NCI-H2227 treated with DMSO at 0.1 percent for 48 hours (cell line): Measurements from ENCODE around the gene NDST1.

ENCODE experiments used
- DNase-seq: peaks from one replicate; lab custom pipeline; 2025; lab: John Stamatoyannopoulos, UW

Gene NDST1

DNA sequence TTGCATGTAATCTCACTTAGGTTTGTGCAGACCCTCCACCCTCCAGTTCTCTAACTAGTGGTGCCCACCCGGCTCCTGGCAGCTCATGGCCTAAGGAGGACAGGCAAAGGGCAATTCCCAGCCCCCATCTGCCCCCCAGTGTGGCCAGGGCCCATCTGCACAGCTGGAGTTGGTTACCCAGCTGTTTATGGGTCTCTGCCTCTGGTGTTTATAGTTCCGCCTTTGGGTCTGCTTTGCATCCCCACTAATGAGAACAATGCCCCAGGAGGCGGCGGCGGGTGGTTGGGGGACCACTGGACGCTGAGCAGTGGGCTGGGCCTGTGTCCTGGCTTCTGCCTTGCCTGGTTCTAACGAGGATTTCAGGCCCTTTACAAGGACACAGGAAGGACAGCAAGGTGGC lies 62.4 kb downstream of the NDST1 start:
- no peak for DNase-seq

DNA sequence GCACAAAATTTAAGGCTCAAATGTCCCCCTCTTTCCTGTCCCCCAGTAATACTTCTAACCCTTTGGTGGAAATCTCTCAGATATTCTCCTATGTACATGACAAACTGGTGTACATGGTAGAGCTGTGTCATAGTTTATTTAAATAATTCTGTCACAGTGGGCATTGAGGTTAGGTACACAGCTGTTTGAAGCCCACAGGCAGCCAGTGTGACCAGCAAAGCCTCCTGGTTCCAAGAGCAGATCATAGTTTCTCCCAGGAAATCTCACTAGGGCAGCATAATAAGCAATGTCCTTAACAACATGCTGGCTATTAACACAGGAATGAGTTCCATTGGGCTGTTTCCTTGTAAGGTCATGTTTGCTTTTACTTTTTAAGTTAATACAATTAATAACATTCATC lies 63.9 kb downstream of the NDST1 start:
- DNase-seq = no peak

DNA sequence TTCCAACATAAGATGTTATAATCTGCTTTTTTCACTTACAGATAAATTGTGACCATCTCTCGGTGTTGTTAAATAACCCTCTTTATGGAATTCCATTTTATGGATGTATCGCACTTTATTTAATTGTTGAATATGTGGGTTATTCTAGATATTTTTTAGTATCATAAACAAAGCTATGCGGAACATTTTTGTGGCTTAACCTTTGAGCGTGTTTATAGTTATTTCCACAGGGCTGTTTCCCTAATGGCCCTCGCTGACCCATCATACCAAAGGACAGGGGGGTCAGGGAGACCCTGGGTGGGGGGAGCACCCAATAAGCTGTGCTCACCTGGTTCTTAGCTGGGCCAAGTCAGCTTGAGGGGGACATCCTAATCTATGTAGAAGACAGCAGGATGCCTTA lies 65.3 kb downstream of the NDST1 start:
- DNase-seq = no peak

DNA sequence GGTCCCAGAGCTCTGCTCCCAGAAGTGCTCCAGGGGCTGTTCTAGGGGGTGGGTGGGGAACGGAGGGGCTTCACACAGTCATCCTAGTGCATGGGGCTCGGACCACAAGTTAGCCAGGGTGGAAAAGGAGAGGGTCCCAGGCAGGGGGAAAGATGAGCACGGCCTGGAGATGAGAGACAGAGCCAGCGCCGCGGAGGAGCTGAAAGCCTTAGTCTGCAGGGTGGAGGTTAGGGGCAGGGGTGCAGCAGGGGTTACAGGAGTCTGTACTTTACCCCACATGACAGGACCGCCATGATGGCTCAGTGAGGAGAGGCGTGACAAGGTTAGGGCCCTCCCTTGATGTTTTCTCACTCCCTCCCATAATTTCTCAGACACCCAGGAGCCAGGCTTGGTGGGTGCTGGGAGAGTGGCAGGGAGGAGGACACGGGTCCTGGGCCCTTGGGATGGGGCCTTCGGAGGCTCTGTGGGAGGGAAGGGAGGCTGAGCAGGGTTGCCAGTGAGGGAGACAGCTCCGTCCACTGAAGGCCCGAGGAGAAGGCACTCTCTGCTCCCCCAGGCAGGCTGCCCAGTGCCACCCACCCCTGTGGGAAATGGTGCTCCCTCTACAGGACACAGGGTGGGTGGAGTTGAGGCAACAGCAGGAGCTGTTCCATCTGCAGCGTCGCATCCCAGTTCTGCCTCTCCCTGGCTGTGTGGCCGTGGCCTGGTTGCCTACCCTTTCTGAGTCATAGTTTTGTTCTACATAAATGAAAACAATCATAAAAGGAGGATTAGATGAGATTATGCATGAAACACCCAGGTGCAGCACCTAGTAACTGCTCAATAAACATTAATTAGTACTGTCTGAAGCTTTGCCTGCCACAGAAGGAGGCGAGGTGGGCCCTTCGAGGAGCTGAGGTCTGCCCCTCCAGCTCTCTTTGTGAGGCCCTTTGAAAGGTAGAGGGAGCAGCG lies 66.2 kb downstream of the NDST1 start:
- DNase-seq = no peak

DNA sequence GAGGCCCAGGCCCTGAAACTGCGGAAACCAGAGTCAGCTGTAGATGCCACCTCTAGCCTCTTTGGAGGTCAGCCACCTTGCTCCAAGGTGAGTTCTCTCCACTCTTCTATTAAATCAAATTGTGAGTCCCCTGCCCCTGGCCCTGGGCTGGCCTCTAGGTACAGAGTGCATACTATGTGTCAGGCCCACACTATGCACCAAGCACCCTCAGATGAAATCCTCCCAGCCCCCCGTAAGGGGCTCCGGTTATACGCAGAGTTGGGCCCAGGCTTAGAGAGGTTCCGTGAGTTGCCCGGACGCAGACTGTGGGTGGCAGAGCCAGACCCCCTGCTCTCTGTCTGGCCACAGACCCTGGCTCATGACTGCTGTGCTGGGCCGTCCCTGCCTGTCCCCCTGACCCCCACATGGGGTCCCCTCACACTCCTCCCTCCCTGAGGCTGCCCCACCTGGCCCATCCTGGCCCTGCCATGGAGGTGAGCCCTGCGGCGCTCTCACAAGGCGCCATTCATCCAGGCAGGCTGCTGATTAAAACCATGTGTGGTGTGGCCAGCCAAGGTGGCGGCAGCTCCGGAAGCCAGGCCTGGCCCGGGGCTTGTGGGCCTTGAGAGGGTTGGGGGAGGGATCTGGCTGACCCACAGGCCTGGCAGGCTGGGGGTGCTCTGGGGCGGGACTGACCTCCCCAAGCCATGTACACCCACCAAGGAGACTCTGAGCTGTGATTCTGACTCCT lies 67.1 kb downstream of the NDST1 start:
- no peak for DNase-seq

DNA sequence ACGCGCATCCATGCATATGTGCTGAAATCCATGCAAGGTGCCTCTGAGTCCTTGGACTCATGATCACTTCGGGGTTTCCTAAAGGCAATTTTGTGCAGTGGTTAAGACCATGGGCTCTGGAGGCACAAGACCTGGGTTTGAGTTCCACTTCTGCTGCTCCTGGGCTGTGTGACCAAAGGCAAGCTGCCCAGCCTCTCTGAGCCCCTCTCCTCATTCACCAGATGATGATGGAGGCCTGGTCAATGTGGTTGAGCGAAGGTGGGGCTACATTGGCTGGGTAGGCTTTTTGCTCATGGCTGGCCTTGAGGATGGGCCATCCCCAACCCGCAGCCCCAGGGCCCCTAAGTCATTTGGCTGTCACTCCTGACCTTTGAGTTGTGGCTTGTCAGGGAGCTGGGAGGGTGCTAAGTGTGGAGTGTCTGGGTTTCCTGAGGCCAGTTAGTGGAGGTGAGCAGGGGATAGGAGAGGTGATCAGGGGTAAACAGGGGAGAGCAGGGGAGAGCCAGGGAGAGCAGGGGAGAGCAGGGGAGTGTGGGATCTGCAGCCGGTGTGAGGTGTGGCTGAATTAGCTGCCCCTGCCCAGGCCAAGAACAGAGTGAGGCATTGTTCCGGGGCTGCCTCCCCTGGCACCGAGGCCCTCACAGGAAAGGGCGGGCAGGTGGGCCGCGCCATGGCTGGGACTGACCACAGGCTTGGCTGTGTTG lies 68.0 kb downstream of the NDST1 start:
- no peak for DNase-seq

DNA sequence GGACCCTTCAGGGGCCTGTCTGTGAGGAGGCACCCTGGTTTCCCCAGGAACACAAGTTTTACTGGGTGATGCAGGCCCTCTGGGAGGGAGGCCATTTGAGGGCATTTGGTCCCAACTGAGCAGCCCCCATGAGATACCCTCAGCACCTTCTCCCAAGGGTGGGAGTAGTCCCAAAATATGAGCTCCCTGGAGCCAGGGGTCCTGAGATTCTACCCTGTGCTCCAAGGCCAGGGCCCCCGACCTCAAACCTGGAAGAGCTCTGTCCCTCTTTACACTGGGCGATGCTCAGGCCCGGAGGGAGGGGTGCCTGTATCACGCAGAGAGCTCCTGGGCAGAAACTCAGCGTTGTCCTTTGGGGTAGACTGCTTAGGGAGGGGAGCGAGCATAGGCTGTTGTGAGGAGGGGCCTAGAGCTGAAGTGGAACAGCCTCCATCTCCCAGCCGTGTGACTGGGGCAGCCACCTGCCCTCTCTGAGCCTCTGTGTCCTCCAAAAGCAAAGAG lies 68.6 kb downstream of the NDST1 start:
- DNase-seq = no peak

DNA sequence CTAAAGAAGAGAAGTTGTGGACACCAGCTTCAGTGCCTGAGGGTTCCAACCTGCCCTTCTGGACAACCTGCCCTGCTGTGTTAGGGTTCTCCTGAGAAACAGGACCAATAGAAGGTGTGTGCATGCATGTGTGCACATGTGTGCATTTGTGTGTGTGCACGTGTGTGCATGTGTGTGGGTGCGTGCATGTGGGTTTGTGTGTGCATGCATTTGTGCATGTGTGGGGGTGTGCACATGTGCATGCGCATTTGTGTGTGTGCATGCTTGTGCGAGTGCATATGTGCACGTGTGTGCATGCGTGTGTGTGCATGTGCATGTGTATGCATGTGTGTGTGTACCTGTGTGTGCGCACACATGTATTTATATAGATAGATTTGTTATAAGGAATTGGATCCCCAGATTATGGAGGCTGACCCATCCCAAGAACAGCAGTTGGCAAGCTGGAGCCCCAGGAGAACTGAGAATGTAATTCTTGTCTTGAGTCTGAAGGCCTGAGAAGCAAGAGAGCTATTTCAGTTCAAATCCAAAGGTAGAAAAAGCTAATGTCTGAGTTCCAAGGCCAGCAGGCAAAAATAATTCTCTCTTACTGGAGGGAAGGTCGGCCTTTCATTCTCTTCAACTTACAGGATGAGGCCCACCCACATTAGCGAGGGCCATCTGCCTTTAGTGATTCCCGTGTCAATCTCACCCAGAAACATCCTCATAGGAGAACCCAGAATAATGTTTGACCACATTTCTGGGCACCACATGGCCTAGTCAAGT lies 69.6 kb downstream of the NDST1 start:
- no peak for DNase-seq

DNA sequence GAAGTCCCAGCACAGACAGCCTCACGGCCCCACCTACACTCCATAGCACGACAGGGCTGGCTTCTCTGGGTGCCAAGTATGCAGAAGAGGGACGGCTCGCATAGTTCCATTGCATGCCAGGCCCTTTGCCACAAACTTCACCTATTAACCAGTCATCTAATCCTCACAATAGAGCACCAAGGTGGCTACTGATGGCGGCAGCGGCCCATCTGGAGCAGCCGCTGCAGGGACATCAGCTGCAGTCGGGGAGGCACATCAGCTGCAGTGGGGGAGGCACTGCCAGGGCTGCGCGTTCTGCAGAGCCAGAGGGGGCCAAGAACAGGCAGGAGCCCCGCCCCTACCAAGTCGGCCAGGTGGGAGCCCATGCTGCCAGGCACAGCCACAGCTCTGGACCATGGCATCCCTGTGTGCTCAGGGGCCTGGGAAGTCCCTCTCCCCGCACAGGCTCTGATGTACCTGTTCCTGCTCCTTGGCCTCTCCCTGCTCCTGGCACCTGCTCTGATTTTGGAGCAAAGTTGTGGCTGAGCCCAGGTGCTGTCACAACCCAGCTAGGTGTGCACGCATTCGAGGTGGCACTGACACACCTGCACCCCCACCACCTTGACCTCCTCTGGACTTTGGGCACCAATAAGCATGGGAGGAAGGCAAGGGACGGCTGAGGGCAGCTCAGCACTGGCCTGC lies 71.0 kb downstream of the NDST1 start:
- no peak for DNase-seq

DNA sequence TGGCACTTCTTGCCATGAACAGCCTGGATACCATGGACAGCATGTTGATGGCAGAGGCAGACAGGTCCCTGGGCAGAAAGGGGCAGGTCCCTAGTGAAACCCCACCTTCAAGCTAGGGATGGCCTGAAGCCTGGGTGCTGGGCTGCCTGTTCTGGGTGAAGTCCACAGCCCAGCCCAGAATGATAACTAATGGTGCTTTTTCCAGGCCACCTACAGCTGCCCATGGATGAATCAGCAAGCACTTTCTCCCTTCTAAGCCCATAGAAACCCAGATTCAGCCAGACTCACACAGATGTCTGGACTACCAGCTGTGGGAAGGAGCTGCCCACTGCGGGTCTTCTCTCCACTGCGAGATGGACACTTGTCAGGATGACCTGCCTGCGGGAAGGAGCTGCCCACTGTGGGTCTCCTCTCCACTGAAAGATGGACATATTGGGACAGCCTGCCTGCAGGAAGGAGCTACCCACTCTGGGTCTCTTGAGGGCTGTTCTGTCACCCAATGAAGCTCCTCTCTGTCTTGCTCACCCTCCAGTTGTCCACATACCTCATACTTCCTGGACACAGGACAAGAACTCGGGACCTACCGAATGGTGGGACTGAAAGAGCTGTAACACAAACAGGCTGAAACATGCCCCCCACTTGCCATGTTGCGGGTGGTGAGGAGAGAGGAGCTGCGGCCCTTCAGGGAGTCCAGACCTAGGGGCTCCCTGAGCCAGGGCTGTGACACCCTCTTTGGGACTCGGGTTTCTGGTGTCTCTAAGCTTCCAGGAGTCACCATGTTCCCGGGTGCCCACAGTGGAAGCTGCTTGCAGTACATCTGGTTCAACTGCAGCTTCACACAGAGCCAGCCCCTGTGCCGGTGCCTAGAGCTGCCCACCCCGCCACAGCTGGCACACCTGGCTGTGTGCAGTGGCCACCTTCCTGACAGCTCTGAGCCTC lies 71.8 kb downstream of the NDST1 start:
- no peak for DNase-seq

DNA sequence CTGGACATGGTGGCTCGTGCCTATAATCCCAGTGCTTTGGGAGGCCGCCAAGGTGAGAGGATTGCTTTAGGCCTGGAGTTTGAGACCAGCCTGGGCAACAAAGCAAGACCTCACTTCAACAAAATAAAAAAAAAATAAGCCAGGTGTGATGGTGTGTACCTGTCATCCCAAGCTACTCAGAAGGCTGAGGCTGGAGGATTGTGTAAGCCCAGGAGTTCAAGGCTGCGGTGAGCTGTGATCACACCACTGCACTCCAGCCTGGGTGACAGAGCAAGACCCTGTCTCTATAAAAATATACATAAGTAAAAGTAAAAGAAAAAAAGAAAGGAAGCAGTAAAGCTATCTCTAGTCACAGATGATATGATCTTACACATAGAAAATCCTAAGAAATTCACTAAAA lies 73.0 kb downstream of the NDST1 start:
- no peak for DNase-seq

DNA sequence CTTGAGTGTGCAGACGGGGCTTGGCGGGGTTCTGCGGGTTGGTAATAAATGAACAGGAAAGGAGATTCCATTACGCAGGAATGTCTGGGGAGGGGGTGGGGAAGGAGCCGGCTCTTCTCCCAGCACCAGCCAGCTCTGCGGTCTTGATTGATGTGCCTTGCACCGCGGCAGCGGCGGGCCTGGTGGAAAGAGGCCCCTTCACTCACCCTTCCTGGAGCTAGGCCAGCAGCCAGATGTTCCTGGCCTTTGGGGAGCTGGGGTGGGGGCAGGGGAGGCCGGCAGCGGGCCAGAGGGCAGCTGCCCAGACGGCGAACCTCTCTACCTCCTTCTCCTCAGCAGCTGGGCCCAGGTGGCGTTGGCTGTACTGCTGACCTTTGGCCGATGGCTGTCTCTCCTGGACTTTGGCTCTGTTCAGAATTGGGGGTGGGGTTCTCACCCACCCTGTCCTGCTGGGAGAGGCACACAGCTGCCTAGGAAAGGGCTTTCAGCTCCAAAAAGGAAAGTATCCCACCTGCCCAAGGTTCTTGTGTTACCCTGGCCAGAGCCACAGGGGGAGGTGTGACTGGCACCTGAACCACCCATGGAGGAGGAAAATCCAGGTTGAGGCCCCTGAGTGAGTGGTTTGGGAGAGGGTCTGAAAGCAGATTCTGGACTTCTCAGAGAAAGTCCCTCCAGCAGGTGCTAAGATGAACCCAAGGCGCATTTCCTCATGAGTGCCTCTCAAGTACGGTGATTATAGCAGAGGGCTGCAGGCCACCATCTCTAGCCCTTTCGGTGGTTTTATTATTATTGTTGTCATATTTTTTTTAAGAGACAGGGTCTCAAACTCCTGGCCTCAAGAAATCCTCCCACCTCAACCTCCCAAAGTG lies 74.5 kb downstream of the NDST1 start:
- no peak for DNase-seq

DNA sequence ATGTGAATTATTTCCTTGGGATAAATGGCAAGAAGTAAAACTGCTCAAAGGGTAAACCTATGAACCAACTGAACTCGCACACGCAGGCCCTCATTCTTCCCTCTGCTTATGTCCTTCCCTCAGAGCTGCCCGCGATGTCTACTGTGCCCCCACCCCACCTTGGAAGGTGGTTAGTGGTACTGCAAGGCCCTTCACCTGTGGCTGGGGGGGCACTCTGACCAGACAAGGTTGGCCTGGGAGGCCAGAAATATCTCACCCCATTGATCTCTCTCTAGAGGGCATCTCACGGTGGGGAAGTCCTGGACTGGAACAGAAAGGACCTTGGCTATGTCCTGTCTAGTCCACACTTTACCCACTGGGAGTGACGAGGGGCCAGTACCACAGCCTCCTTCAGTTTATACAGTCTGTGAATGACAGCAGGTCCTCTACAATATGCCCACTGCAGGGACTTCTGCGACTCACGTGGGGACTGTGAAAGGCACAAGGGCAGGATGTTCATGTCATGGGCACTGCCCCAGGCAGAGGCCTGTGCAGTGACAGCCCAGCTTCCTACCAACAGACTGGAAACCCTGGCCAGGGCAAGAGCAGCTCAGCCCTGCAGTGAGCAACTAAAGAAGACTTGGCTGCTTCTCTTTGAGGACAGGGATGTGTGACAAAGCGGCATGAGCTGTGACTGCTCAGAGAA lies 75.8 kb downstream of the NDST1 start:
- DNase-seq = no peak

DNA sequence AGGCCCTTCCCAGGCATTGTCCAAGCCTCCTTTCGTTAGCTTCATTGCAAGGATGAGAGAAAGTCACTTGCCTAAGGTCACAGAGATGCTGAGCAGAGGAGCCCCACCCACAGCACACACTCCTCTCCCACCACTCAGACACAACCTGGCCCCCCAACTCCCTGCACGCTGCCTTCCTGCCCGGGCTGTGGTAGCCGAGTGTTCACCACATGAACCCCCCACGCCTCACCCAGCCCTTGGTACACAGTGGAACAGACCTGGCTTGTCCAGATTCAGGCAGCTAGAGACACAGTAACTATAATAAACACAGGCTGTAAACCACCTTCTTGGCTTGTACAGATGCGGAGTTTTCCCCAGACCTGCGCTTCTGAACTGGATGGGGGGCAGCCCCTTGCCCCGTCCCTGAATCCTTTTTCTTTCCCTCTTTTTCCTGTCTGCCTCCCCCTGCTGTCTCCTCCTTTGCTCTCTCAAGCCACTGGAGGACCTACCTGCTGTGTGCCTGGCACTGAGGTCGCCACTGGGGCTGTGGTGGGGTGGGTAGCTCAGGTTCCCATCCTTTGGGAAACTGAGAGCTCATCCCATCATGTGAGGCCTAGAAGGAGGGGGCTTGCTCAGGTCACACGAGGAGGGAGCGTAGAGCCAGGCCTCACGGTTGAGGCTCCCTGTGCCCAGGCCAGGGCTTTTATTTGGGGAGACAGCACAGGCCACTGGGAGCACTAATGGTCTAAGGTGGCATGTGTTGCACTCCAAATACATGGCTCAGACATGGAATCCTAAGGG lies 76.8 kb downstream of the NDST1 start:
- no peak for DNase-seq

DNA sequence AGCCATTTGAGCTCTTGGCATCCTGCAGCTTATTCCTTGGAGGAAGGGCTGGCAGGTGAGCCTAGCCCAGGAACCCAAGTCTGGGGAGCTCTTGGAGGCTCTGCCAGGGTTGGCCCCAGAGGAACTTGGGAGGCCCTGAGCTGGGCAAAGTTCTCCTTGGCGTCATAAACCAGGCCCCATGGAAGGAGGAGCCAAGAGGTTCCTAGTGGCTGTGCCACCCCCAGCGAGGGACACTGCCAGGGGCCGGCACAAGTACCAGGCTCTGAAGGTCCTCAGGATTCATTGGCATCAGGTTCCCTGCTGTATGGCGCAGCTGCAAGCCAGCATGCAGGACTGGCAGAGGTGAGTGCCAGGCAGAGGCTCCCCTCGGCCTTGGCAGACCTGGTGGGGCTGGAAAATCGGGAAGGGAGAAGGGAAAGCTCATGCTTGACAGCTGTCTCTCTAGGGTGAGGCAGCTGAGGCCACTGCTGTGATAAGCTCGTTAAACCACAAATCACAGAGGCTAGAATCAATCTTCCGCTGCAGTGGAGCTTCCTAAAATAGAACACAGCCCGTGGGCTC lies 77.9 kb downstream of the NDST1 start:
- no peak for DNase-seq

DNA sequence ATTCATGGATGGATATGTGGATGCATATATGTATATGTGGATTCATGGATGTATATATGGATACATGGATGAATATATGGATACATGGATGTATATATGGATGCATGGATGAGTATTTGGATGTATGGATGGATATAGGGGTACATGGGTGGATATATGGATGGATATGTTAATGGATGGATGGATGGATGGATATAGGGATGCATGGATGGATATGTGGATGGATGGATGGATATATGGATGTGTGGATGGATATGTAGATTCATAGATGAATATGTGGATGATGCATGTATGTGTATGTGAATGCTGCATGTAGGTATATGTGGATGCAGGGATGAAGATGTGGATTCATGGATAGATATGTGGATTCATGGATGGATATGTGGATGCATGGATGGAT lies 79.1 kb downstream of the NDST1 start:
- DNase-seq = no peak

DNA sequence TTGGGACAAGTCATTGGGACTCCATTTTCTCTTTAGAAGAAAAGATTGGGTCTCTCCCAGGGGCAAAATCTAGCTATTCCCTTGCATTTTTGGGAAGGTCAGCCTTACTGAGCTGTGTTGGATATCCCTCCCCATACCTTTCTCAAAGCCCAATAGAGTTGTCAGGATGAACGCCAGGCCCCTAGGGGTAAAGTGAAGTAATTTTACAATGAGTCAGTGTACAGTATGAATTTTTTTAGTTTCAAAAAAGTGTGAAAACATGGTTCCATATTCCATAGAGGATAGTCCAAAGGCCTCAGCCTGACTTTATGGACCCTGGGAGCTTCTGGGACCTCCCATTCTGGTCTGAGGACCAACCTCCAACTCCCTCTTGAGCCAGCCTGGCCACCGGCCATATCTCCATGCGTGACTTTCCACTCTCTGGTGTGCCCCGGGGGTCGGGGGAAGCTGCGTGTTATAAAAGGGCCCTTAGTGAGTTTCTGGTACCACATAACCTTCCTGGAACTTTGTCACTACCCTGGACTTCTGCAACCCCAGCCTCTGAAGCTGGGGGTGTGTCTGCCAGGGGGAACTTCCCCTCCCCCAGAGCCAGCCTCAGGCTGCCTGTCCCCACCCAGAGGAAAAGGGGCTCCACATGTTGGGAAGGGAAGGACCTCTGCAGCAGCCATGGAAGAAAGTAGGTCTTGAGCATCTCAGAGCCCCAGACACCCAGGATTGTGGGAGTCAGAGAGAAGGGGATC lies 80.1 kb downstream of the NDST1 start:
- no peak for DNase-seq
